IPS-20b (cell line): Measurements from ENCODE around the gene NTF3.

ENCODE experiments used
- H3K27ac ChIP-seq: one replicate; pipeline ENCODE4 v1.5.1; 2013; ENCODE audit warnings: low read length
- H3K27me3 ChIP-seq: 2 replicates; pipeline ENCODE4 v1.6.1; 2013; ENCODE audit warnings: mild to moderate bottlenecking, low read length, inconsistent platforms; ENCODE audit not compliant: insufficient read depth
- H3K36me3 ChIP-seq: 2 replicates; pipeline ENCODE4 v1.6.1; 2013; ENCODE audit warnings: low read depth, mild to moderate bottlenecking, inconsistent platforms, low read length, moderate library complexity; ENCODE audit not compliant: insufficient read depth
- H3K4me1 ChIP-seq: 2 replicates; pipeline ENCODE4 v1.6.1; 2013; ENCODE audit warnings: mild to moderate bottlenecking, control low read depth, inconsistent platforms, low read length, moderate library complexity; ENCODE audit not compliant: insufficient read depth
- H3K4me3 ChIP-seq: 2 replicates; pipeline ENCODE4 v1.5.1; 2013; ENCODE audit warnings: mild to moderate bottlenecking, low read length, inconsistent platforms
- H3K9ac ChIP-seq: 2 replicates; pipeline ENCODE4 v1.6.1; 2013; ENCODE audit warnings: low read depth, mild to moderate bottlenecking, inconsistent platforms, low read length, moderate library complexity
- H3K9me3 ChIP-seq: 2 replicates; pipeline ENCODE4 v1.6.1; 2013; ENCODE audit warnings: mild to moderate bottlenecking, low read depth, low read length, inconsistent platforms; ENCODE audit not compliant: insufficient read depth

Gene NTF3

DNA sequence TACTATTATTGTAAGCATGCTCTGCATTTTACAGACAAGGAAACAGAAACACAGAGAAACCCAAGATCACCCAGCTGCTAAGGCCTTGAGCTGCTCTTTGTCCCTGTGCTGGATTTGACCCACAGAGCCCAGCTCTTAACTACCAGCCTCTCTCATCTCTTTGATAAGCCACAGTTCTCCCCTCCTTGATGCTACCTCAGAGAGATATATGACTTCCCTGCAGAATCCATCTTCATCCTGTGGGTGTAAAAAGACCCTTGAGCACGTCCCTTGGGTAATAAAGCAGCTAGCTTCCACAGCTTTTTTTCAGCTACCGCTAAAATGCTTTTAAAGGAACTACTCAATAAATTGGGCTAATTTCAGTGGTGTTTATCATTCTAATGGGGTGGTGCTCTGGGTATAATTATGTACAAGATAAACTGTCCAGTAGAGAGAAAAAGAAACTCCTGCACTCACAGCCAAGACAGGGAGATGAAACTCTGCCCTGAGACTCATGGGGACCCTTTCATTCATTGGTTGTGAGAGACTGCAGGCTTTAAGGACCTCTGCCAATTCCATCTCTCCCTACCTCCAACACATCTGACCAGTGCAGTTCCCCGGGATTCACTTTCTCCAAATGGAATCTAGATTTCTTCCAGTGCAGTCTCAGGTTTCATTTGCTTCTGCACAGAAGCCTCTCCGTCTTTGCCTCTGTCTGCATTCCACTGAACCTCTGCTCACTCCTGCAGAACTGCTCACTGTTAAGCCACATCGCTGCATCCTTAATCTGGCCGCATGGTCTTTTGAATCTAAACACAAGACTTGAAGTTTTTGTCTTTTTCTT, 24.7 kb upstream of the NTF3 start:
- H3K9me3 ChIP-seq, result no peaks in the 10 kb centered on the region; the same call in 1 of the 2 replicates
- no peak overlapping the region for H3K4me3 ChIP-seq
- no peaks in the 10 kb centered on the region for H3K4me1 ChIP-seq
- no peak overlapping the region for H3K9ac ChIP-seq
- no peaks in the 10 kb centered on the region for H3K27me3 ChIP-seq
- H3K27ac ChIP-seq, result no peak overlapping the region
- H3K36me3 ChIP-seq, result no peaks in the 10 kb centered on the region

GRCh38 chr12:5409619-5410018, 22.3 kb upstream of the NTF3 start:
- Histone ChIP-seq H3K27ac (no peak overlapping the region), H3K4me1 (no peaks in the 10 kb centered on the region), H3K9me3 (no peaks in the 10 kb centered on the region; the same call in 1 of the 2 replicates), H3K9ac (no peak overlapping the region), H3K36me3 (no peaks in the 10 kb centered on the region), H3K27me3 (no peaks in the 10 kb centered on the region), H3K4me3 (no peak overlapping the region)

DNA sequence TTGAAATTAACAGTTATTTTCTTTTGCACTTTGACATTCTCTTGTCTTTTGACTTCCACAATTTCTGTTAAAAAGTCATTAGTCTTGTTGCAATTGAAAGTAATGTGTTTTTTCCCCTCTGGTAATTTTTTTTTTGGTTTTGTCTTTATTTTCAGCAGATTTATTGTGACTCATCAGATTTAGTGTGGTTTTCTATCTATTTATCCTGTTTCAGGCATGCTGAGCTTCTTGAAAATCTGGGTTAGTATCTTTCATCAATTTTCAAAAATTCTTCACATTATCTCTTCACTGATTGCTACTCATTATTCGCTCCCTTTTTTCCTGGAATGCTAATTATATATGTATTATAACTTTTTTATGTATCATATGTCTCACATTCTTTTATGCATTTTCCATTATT, 15.3 kb upstream of the NTF3 start:
- no peak overlapping the region for H3K4me3 ChIP-seq
- H3K9me3 ChIP-seq, result no peaks in the 10 kb centered on the region; the same call in 1 of the 2 replicates
- no peak overlapping the region for H3K9ac ChIP-seq
- no peak overlapping the region for H3K27ac ChIP-seq
- no peaks in the 10 kb centered on the region for H3K27me3 ChIP-seq
- no peaks in the 10 kb centered on the region for H3K4me1 ChIP-seq
- no peaks in the 10 kb centered on the region for H3K36me3 ChIP-seq

- Histone ChIP-seq H3K9ac (no peak overlapping the region), H3K4me3 (no peak overlapping the region), H3K4me1 (no peaks in the 10 kb centered on the region), H3K9me3 (no peaks in the 10 kb centered on the region), H3K36me3 (no peaks in the 10 kb centered on the region), H3K27me3 (no peaks in the 10 kb centered on the region), H3K27ac (no peak overlapping the region)
These were observed 14.4 kb upstream of the NTF3 start for GRCh38 chr12:5417500-5417899.

- Histone ChIP-seq H3K9ac (peak overlapping the region; percentile 32), H3K27ac (no peak overlapping the region), H3K9me3 (no peaks in the 10 kb centered on the region), H3K4me3 (peak overlapping the region; percentile 61), H3K36me3 (no peaks in the 10 kb centered on the region), H3K27me3 (peaks cover 51% of the 10 kb centered on the region), H3K4me1 (peaks cover 18% of the 10 kb centered on the region; the same call in 1 of the 2 replicates)
These were observed 3.3 kb upstream of the NTF3 start for GRCh38 chr12:5428332-5429221.

DNA sequence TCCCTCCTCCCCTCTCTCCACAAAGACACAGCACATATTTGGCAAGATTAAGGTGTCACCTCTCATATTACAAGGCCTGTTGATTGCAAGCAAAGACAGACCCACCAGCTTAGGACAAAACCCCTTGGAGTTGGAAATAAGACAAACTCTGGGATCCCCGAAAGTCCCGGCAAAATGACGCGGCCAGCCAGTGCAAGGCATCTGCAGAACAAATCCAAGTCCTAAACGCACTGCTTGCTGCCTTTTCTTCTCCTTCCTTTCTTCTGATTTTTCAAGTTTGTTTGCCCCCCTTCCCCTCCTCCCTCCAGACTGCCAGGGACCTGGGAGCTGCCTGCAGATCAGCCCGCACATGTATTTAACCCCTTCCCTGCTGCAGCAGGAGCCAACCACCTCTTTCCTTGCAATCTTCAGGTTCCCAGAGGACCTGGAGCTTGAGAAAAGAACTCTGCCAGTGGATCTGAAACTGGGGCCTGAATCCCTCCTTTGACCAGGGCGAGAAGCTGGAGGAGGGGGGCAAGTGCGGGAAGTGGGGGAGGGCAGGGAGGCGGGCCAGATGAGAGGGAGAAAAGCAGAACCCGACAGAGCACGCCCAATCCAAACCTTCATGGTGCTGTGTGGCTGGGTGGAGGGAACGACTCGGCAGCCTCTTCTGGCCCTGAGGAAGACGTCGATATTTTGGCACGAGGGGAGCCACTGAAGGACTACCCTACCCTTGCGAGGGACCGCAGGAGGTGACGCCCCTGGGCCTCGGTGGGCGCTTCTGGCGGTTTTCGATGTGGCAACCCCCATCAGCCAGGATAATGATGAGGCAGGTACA, 2.0 kb upstream of the NTF3 start:
- H3K4me3 ChIP-seq, result peak overlapping the region; percentile 61
- no peaks in the 10 kb centered on the region for H3K36me3 ChIP-seq
- no peaks in the 10 kb centered on the region for H3K9me3 ChIP-seq
- H3K9ac ChIP-seq, result peak overlapping the region; percentile 5; the same call in 1 of the 2 replicates
- H3K4me1 ChIP-seq, result peaks cover 24% of the 10 kb centered on the region
- H3K27ac ChIP-seq, result no peak overlapping the region
- H3K27me3 ChIP-seq, result peaks cover 65% of the 10 kb centered on the region

- H3K9me3 ChIP-seq, result no peaks in the 10 kb centered on the region
- no peaks in the 10 kb centered on the region for H3K36me3 ChIP-seq
- peak overlapping the region; percentile 5; the same call in 1 of the 2 replicates for H3K9ac ChIP-seq
- H3K27ac ChIP-seq, result no peak overlapping the region
- H3K4me3 ChIP-seq, result peak overlapping the region; percentile 61
- H3K4me1 ChIP-seq, result peaks cover 24% of the 10 kb centered on the region
- H3K27me3 ChIP-seq, result peaks cover 74% of the 10 kb centered on the region
These were observed 986 bp upstream of the NTF3 start for GRCh38 chr12:5430641-5431603.

DNA sequence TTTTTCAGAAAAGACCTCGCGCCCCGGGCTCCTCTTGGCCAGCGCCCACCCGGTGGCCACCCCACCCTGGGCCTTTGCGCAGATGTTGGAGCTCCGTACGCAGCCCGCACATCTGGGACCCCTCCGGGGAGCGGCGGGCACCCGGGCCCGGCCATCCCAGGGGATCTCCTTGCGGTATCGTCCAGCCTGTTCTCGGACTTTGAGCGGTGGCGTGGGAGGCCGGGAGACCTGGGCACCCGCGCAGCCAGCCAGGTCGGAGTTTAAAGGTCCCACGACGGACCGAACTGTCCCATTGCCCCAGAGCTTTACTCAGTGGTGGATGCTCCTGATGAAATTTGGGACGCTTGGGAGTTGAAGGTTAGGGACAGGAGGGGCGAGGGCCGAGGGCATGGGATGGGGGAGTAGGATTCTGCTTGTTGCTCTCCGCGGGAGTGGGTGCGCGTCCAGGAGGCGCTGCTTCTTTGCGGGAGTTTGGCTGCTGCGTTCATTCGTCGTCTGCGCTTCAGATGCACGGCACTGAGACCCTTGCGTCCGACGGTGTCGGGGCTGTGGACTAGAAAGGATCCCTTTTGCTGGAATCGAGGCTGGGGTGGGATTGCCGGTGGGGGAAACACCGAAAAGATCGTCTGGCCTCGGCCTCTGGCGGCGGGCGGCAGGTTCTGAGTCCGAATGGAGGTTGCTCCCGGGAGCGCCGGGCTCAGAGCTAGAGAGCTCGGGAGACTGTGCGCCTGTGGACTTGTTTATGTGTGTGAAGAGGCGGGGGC, 1.4 kb downstream of the NTF3 start:
- H3K4me3 ChIP-seq, result peak overlapping the region; percentile 72

DNA sequence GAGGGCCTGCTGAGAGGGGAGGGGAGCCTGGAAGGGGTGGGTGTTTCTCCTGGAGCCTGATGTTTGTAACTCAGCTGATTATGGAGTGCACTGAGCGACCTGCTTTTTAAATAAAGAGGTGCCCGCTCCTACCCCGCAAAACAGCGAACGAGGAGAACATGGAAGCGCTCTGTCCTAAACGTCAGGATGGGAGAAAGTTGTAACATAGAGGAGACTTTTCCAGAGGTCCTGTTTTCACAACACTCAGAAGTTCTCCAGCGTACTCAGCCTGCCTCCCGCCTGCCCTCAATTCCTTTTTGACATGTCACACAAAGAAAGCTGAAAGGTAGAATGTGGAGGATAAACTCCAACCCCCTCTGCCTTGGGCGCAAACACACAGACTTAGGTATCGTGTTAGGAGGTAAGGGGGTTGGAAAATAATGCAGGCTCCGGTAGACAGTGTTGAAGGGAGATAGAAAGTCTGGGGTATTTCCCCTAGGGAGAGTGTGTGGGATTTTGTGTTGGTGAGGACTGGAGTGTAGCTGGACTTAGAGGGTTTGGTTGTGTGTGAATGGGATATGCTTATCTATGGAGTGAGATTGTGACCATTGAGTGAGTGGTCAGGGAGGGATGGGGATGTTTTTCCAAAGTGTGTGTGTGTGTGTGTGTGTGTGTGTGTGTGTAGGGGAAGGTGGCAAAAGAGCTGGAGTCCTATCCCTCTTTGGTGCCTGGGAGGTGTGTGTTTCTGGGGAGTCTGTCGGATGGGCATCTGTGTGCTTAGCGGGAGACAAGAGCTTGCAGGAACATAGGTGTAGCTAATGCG, 2.1 kb downstream of the NTF3 start:
- peaks cover 99% of the 10 kb centered on the region for H3K27me3 ChIP-seq

More for the DNA sequence above, 1.4 kb downstream of the NTF3 start:
- Histone ChIP-seq H3K36me3 (no peaks in the 10 kb centered on the region), H3K27me3 (peaks cover 97% of the 10 kb centered on the region), H3K9me3 (no peaks in the 10 kb centered on the region), H3K9ac (no peak overlapping the region), H3K27ac (no peak overlapping the region), H3K4me1 (peaks cover 19% of the 10 kb centered on the region)

More for the DNA sequence above, 2.1 kb downstream of the NTF3 start:
- H3K4me1 ChIP-seq, result peaks cover 11% of the 10 kb centered on the region
- peak overlapping the region; percentile 72 for H3K4me3 ChIP-seq
- H3K9me3 ChIP-seq, result no peaks in the 10 kb centered on the region
- H3K36me3 ChIP-seq, result no peaks in the 10 kb centered on the region
- no peak overlapping the region for H3K27ac ChIP-seq
- H3K9ac ChIP-seq, result no peak overlapping the region
